Karpas-422 (cell line): ENCODE measurements around the gene UNG. TPM values are rescaled to one million over a fixed set of nuclear protein-coding genes. Genes with fewer than 3 reads are reported as not detected.
"Not testable (repeated sequence)": the region's sequence is repeated elsewhere in the genome, so short reads cannot be mapped to it uniquely, and the experiment has no call there.

Experiments
- DNase-seq: peaks from one replicate; pipeline ENCODE4 v3.0.0-alpha.2; 2015
- H2AFZ ChIP-seq: fragments of 200-600 bp; sonication (generic); 2 replicates; pipeline ENCODE4 v1.6.1; 2014; ENCODE audit warnings: antibody characterized with exemption, low read length, mixed read lengths
- H3K27ac ChIP-seq: fragments of 200-600 bp; sonication (generic); 2 replicates; pipeline ENCODE4 v1.5.1; 2014; ENCODE audit warnings: mild to moderate bottlenecking, low read length, moderate library complexity
- H3K27me3 ChIP-seq: fragments of 200-600 bp; sonication (generic); 2 replicates; pipeline ENCODE4 v1.6.1; 2014; ENCODE audit warnings: low read length, mixed read lengths
- H3K36me3 ChIP-seq: fragments of 200-600 bp; sonication (generic); 2 replicates; pipeline ENCODE4 v1.6.1; 2014; ENCODE audit warnings: low read length, mixed read lengths; ENCODE audit not compliant: insufficient read depth
- H3K4me1 ChIP-seq: fragments of 200-600 bp; sonication (generic); 2 replicates; pipeline ENCODE4 v1.6.1; 2014; ENCODE audit warnings: mild to moderate bottlenecking, low read length, mixed read lengths
- H3K4me2 ChIP-seq: fragments of 200-600 bp; sonication (generic); 2 replicates; pipeline ENCODE4 v1.6.1; 2014; ENCODE audit warnings: low read length, low read depth, mild to moderate bottlenecking; ENCODE audit not compliant: poor library complexity, severe bottlenecking
- H3K4me3 ChIP-seq: fragments of 200-600 bp; sonication (generic); 2 replicates; pipeline ENCODE4 v1.5.1; 2014; ENCODE audit warnings: mild to moderate bottlenecking, antibody characterized with exemption, low read length, mixed read lengths
- H3K79me2 ChIP-seq: fragments of 200-600 bp; sonication (generic); 2 replicates; pipeline ENCODE4 v1.6.1; 2014; ENCODE audit warnings: mild to moderate bottlenecking, low read length, mixed read lengths
- H3K9ac ChIP-seq: fragments of 200-600 bp; sonication (generic); 2 replicates; pipeline ENCODE4 v1.6.0; 2014; ENCODE audit warnings: low read length
- H3K9me2 ChIP-seq: fragments of 200-600 bp; sonication (generic), shearing (Covaris generic); replicated peaks from 2 replicates; pipeline ENCODE4 v1.6.0; 2014; ENCODE audit warnings: mild to moderate bottlenecking, low read length, moderate library complexity; ENCODE audit not compliant: insufficient read depth
- H3K9me3 ChIP-seq: fragments of 300-700, 200-600 bp; sonication (generic); 2 replicates; pipeline ENCODE4 v1.6.1; 2014; ENCODE audit warnings: low read length, mixed read lengths
- H4K20me1 ChIP-seq: fragments of 200-600 bp; sonication (generic); 2 replicates; pipeline ENCODE4 v1.6.1; 2014; ENCODE audit warnings: mild to moderate bottlenecking, antibody characterized with exemption, low read length, low read depth; ENCODE audit not compliant: insufficient read depth
- total RNA-seq: library from RNA; depleted of rRNA; stranded (reverse); fragments of >200 nt; shearing (Covaris generic); gene quantifications from 2 replicates; pipeline ENCODE4 v1.2.3, GENCODE V29; 2014; ENCODE audit warnings: low replicate concordance; rRNA removed

Gene UNG
- 28.8 and 31.6 TPM in 2 replicates for total RNA-seq

DNA sequence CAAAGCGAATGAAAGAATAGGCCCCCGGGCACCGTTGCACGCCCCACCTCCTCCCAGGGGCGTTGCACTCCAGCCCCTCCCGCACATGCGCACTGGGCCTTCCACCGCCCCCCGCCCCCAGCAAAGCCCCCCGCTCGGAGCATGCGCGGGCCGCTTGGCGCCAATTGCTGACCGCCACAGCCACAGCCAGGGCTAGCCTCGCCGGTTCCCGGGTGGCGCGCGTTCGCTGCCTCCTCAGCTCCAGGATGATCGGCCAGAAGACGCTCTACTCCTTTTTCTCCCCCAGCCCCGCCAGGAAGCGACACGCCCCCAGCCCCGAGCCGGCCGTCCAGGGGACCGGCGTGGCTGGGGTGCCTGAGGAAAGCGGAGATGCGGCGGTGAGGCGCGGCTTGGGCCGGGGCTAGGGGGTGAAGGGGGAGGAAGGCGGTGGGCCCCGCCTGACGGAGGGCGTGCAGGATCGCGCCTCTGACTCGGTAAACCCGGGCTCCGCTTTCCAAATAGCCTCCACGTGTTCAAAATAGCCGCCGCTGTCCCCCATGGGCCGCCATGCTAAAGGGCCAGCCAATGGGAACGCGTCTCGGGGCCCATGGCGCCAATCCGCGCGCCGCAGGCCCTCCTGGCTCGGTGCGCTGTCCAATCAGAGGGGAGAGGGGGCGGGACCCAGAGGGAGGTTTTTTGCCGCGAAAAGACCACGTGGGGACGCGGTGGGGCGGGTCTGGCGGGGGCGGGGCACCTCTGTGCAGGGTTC lies at the start of gene UNG:
Gene UNG (plus strand): TSS at position 163 of the 748 bp plus-strand sequence. CDS start 83 bp downstream, at position 246.
- no peaks in the 10 kb centered on the region for H3K9me3 ChIP-seq
- no peaks in the 10 kb centered on the region for H4K20me1 ChIP-seq
- H3K4me2 ChIP-seq: peak within 1 kb of the TSS; percentile 94
- peak; percentile 99 for DNase-seq
- H3K27me3 ChIP-seq: no peaks in the 10 kb centered on the region
- H3K9me2 ChIP-seq: no peaks in the 10 kb centered on the region
- H3K27ac ChIP-seq: peak within 1 kb of the TSS; percentile 63; the same call in 1 of the 2 replicates
- H3K4me3 ChIP-seq: peak within 1 kb of the TSS; percentile 95
- H3K79me2 ChIP-seq: peaks cover 32% of the 10 kb centered on the region
- H3K4me1 ChIP-seq: peaks cover 27% of the 10 kb centered on the region
- H3K36me3 ChIP-seq: peaks cover 29% of the 10 kb centered on the region
- peak within 1 kb of the TSS; percentile 91 for H3K9ac ChIP-seq
- peak within 1 kb of the TSS; percentile 74; the same call in 1 of the 2 replicates for H2AFZ ChIP-seq

GRCh38 chr12:109048706-109049105 lies 48.7 kb upstream of the UNG start:
- H3K36me3 ChIP-seq, H3K4me3 ChIP-seq, H3K27ac ChIP-seq, H3K79me2 ChIP-seq, H2AFZ ChIP-seq, H3K9me3 ChIP-seq, DNase-seq, H3K9ac ChIP-seq, H4K20me1 ChIP-seq, H3K27me3 ChIP-seq, H3K9me2 ChIP-seq, H3K4me2 ChIP-seq: not testable (repeated sequence)
- peaks cover 10% of the 10 kb centered on the region for H3K4me1 ChIP-seq

GRCh38 chr12:109049794-109050193 lies 47.6 kb upstream of the UNG start:
- H3K27ac ChIP-seq, H4K20me1 ChIP-seq, H3K9me3 ChIP-seq, H2AFZ ChIP-seq, H3K9ac ChIP-seq, H3K4me3 ChIP-seq, H3K27me3 ChIP-seq, H3K4me2 ChIP-seq, DNase-seq, H3K9me2 ChIP-seq, H3K36me3 ChIP-seq: not testable (repeated sequence)
- Histone ChIP-seq H3K79me2 (peaks cover 15% of the 10 kb centered on the region), H3K4me1 (peaks cover 14% of the 10 kb centered on the region)

DNA sequence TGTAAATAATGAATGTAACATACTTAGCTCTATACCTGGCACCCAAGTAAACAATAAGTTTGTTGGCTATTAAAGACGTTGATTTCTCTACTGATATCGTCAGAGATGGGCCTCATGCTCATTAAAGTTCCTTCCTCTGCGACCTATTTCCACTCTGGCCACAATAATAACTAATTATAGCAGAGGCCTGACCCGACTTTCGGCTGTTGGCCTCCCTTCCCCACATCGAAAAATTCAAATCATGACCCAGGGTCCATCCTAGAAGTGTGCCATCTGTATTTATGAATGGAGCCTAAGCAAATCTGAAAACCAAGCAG lies 45.3 kb upstream of the UNG start:
- H3K27ac ChIP-seq: no peak overlapping the region
- peak overlapping the region; percentile 76 for H3K4me3 ChIP-seq
- H3K9me2 ChIP-seq: no peaks in the 10 kb centered on the region

GRCh38 chr12:109052414-109053323 lies 44.7 kb upstream of the UNG start, which contains the start of gene USP30:
Gene USP30, plus strand, starts transcription at chr12:109052576. Its CDS starts 103 bp downstream, at chr12:109052679.
- no peaks in the 10 kb centered on the region for H3K9me3 ChIP-seq
- H3K4me3 ChIP-seq: peak within 1 kb of the TSS; percentile 76
- peak within 1 kb of the TSS; percentile 85 for H3K9ac ChIP-seq
- no peaks in the 10 kb centered on the region for H4K20me1 ChIP-seq
- H3K4me1 ChIP-seq: peaks cover 14% of the 10 kb centered on the region
- peak; percentile 96 for DNase-seq
- peak within 1 kb of the TSS; percentile 47 for H3K27ac ChIP-seq
- peaks cover 23% of the 10 kb centered on the region for H3K79me2 ChIP-seq
- H3K4me2 ChIP-seq: peak within 1 kb of the TSS; percentile 94
- no peaks in the 10 kb centered on the region for H3K9me2 ChIP-seq
- H3K27me3 ChIP-seq: no peaks in the 10 kb centered on the region
- peak within 1 kb of the TSS; percentile 94 for H2AFZ ChIP-seq
- H3K36me3 ChIP-seq: no peaks in the 10 kb centered on the region

More for the DNA sequence above, 45.3 kb upstream of the UNG start:
- H3K4me1 ChIP-seq: peaks cover 14% of the 10 kb centered on the region
- no peaks in the 10 kb centered on the region for H4K20me1 ChIP-seq
- H3K36me3 ChIP-seq: no peaks in the 10 kb centered on the region
- no peak for DNase-seq
- peaks cover 23% of the 10 kb centered on the region for H3K79me2 ChIP-seq
- H3K9ac ChIP-seq: peak overlapping the region; percentile 85
- H3K4me2 ChIP-seq: peak overlapping the region; percentile 94
- peak overlapping the region; percentile 94 for H2AFZ ChIP-seq
- no peaks in the 10 kb centered on the region for H3K27me3 ChIP-seq
- no peaks in the 10 kb centered on the region for H3K9me3 ChIP-seq

DNA sequence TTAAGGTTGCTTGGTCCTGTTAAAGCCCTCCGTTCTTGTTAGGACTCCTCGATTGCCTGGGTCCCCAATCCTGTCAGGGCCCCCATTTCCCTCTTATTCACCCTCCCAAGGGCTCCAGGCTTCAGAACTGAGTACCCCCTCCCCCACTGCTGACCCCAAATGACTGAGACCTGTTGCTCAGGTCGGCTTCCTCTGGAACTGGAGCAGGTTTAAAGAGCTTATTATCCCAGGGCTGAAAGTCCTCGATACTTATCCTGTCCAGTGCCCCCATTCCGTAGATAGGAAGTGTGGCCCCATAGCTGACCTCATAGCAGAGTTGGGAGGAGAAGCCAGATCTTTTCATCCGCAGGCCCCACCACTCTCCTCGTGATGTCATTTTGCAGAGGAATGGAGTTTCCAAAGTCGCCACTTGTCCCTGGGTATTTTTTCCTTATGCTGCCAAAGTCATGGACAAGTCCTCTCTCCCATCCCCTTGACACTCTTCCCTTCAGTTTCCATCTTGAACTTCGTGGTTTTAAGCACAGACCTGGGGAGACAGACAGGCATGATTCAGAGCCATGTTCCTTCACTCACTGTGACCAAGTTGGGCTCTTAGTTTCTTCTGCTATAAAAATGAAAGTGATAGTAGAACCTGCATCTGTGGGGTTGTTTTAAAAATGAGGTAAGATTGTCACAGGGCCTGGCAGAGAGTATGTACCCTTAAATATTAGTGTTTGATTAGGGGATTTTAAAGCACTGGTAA lies 43.8 kb upstream of the UNG start:
- H3K9me3 ChIP-seq: no peaks in the 10 kb centered on the region
- DNase-seq: peak; percentile 48
- peak overlapping the region; percentile 94 for H3K4me2 ChIP-seq
- H3K27ac ChIP-seq: peak overlapping the region; percentile 47
- H3K27me3 ChIP-seq: no peaks in the 10 kb centered on the region
- peak overlapping the region; percentile 85 for H3K9ac ChIP-seq
- H3K79me2 ChIP-seq: peaks cover 23% of the 10 kb centered on the region
- peak overlapping the region; percentile 76 for H3K4me3 ChIP-seq
- H2AFZ ChIP-seq: peak overlapping the region; percentile 84
- no peaks in the 10 kb centered on the region for H4K20me1 ChIP-seq
- H3K36me3 ChIP-seq: no peaks in the 10 kb centered on the region
- peaks cover 14% of the 10 kb centered on the region for H3K4me1 ChIP-seq
- no peaks in the 10 kb centered on the region for H3K9me2 ChIP-seq

DNA sequence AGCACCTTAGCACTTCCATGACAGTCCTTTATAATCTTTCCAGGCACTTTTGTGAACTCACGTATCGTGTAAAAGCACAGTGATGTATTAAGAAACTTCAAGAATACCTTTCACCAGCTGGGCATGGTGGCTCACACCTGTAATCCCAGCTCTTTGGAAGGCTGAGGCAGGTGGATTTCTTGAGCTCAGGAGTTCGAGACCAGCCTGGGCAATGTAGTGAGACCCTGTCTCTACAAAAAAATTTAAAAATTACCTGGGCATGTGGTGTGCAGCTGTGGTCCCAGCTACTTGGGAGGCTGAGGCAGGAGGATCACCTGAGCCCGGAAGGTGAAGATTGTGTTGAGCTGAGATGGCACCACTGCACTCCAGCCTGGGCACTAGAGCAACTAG lies 43.3 kb upstream of the UNG start:
- peak overlapping the region; percentile 76 for H3K4me3 ChIP-seq
- peaks cover 14% of the 10 kb centered on the region for H3K4me1 ChIP-seq
- H3K27me3 ChIP-seq, H2AFZ ChIP-seq, H4K20me1 ChIP-seq, H3K9me2 ChIP-seq, H3K36me3 ChIP-seq, H3K9me3 ChIP-seq, DNase-seq: not testable (repeated sequence)
- H3K27ac ChIP-seq: peak overlapping the region; percentile 47; the same call in 1 of the 2 replicates
- H3K9ac ChIP-seq: peak overlapping the region; percentile 85
- H3K4me2 ChIP-seq: peak overlapping the region; percentile 94
- peaks cover 23% of the 10 kb centered on the region for H3K79me2 ChIP-seq
